Activated CD4-positive, alpha-beta T cell treated with anti-CD3 and anti-CD28 coated beads for 36 hours (primary cell): ENCODE measurements around the gene S100A5. TPM values are rescaled to one million over a fixed set of nuclear protein-coding genes. Genes with fewer than 3 reads are reported as not detected.
"Not testable (repeated sequence)": the region's sequence is repeated elsewhere in the genome, so short reads cannot be mapped to it uniquely, and the experiment has no call there.

ENCODE experiments used
- ATAC-seq: fragments of 200-7000 bp; cut with Tn5 transposase; one replicate; pipeline ENCODE4 v1.10.0; 2021; ENCODE audit warnings: mild to moderate bottlenecking, moderate library complexity
- CTCF ChIA-PET: fragments of 350-600 bp; sonication (Branson Sonifier 250); formaldehyde crosslinking; loops from one replicate; lab custom pipeline; 2021; ENCODE audit warnings: antibody characterized with exemption; lab: Charles Lee
- POLR2A ChIA-PET: fragments of 350-600 bp; sonication (Branson Sonifier 250); formaldehyde crosslinking; loops from one replicate; lab custom pipeline; 2021; ENCODE audit warnings: antibody characterized with exemption, inconsistent platforms; lab: Charles Lee
- DNase-seq: peaks from one replicate; pipeline ENCODE4 v3.0.0-alpha.2; 2020
- H3K27ac Mint-ChIP-seq: one replicate; pipeline ENCODE4 v1.8.0; 2021; ENCODE audit warnings: mixed read lengths
- H3K27me3 Mint-ChIP-seq: one replicate; pipeline ENCODE4 v1.8.0; 2021; ENCODE audit warnings: mixed read lengths
- H3K36me3 Mint-ChIP-seq: one replicate; pipeline ENCODE4 v1.8.0; 2021; ENCODE audit warnings: low read depth, mixed read lengths
- H3K4me1 Mint-ChIP-seq: one replicate; pipeline ENCODE4 v1.8.0; 2021; ENCODE audit warnings: mixed read lengths
- H3K4me3 Mint-ChIP-seq: one replicate; pipeline ENCODE4 v1.8.0; 2021; ENCODE audit warnings: mild to moderate bottlenecking, moderate library complexity, mixed read lengths
- H3K9me3 Mint-ChIP-seq: one replicate; pipeline ENCODE4 v1.8.0; 2021; ENCODE audit warnings: low read depth, mixed read lengths
- intact Hi-C, 2 experiments: fragments of 100-400 bp; cut with DNase I in 1 of 2; cut with micrococcal nuclease in 1 of 2; formaldehyde crosslinking; loops; one replicate each; pipeline versions ENCODE4 v1.14.2 to v1.15.1; 2022 to 2024; cut with DNase I, micrococcal nuclease
- total RNA-seq, 2 experiments: library from RNA; stranded (reverse); gene quantifications; one replicate each; pipeline ENCODE4 v1.2.3, GENCODE V29; 2021

The S100A5 gene
- total RNA-seq, 2 experiments from 2014 or later = 2.4 to 3.4 TPM

DNA sequence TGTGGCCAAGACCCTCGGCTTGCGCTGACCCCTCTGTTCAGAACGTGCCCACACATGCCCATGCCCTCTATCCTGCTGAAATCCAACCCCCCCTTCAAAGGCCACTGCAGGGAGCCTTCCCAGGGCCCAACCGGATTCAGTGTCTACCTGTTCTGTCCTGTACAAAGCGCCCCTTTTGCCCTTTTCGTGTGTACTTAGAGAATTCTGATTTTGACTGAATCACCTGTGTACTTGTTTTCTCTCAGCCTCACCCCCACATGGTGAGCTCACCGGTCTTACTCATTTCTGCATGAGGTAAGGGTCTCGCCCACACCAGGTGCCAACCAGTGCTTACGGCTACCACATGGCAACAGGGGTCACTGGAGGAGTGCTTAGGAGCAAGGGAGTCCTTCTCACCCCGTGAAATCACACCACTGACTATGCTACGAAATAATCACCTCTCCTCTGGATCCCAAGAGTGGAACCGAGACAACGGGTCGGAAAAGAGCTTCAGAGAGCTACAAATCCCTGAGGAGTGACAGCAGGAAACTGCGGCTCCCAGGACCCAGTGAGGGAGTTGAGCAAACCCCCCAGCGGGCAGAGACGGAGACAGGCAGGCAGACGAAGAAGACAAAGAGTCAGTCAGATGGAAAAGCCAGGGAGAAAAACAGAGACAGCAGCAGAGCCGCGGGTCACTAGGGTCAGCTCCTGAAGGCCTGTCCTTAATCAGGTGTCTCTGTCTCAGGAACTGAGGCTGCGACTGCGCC, 27.1 kb upstream of the S100A5 start:
- ATAC-seq (peak; percentile 24), DNase-seq (peak; percentile 88)
- H3K4me1 Mint-ChIP-seq = peaks cover 62% of the 10 kb centered on the region
- H3K4me3 Mint-ChIP-seq = peak overlapping the region; percentile 39
- intact Hi-C loops = loop anchor here (1.0 to 5.0 kb wide), 6 partner anchors 34 to 395 kb away; partner anchors contain the start of genes INTS3 (in 1 of the 2), SLC39A1 (in 1 of the 2) and SNAPIN (in 1 of the 2)
- no peaks in the 10 kb centered on the region for H3K27me3 Mint-ChIP-seq
- H3K27ac Mint-ChIP-seq = peak overlapping the region; percentile 83
- H3K9me3 Mint-ChIP-seq = no peaks in the 10 kb centered on the region
- CTCF ChIA-PET = interaction anchor here (0.6 to 6.3 kb wide), 24 partner anchors 13 to 405 kb away, joined by 3 to 97 read pairs (median 4); partner anchors contain the start of genes CHTOP, S100A4, S100A5 and S100A6
- no peaks in the 10 kb centered on the region for H3K36me3 Mint-ChIP-seq
- POLR2A ChIA-PET = interaction anchor here (0.7 to 1.7 kb wide), 6 partner anchors 8 to 66 kb away, joined by 3 to 5 read pairs (median 4); partner anchors contain the start of gene CHTOP

DNA sequence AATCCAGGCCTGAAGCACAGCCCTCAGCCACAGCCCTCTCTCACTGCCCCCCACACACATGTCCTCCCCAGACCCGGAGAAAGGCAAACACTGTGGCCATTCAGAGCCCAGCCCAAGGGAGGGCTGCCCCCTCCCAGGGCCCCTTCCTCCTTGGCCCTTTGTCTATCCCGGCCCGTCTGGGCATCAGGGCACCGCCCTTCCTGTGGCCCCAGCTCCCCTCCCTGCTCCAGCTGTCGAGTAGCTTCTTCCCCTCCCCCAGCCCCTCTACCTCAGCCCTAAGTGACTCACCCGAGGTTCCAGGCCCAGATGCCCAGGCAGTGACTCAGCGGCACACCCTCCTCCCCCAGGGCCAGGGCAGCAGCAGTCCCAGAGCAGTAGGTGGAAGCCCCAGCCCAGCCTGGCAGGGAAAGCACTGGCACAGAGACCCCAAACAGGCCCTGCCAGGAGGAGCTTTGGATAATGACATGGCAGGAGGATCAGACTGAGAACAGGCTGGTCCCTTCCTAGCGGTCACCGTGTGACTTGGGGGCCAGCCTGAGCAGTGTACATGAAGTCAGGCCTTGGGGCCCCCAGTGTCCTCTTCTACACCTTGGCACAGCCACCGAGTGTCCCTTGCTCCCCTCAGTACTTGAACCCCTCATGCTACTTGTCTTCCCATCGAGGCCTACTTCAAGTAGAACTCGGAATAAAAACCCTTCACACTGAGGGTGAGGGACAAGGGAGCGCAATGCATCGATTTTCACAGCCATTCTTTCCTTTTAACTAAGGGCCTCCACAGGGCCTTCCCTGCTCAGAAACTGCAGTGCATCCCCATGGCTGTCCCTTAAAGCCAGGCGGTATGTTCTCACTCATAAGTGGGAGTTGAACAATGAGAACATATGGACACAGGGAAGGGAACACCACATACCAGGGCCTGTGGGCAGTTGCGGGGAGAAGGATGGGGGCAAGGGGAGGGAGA, 26.0 kb upstream of the S100A5 start:
- H3K4me3 Mint-ChIP-seq = peak overlapping the region; percentile 71
- peaks cover 51% of the 10 kb centered on the region for H3K4me1 Mint-ChIP-seq
- intact Hi-C loops = loop anchor here (1.0 to 5.0 kb wide), 5 partner anchors 21 to 396 kb away; partner anchors contain the start of genes S100A4 (in 2 of the 2), CHTOP (in 1 of the 2), INTS3 (in 1 of the 2) and SLC39A1 (in 1 of the 2)
- H3K27me3 Mint-ChIP-seq = no peaks in the 10 kb centered on the region
- ATAC-seq (peak; percentile 84), DNase-seq (peak; percentile 95)
- ChIA-PET POLR2A (interaction anchor here (0.6 to 1.8 kb wide), 7 partner anchors 10 to 35 kb away, joined by 3 to 13 read pairs (median 5); partner anchors contain the start of genes S100A3, S100A4, S100A5 and S100A6), CTCF (interaction anchor here (0.6 to 1.9 kb wide), 12 partner anchors 16 to 325 kb away, joined by 3 to 12 read pairs (median 6); partner anchors contain the start of genes CHTOP, S100A4 and S100A6)
- H3K27ac Mint-ChIP-seq = peak overlapping the region; percentile 100
- no peaks in the 10 kb centered on the region for H3K9me3 Mint-ChIP-seq
- H3K36me3 Mint-ChIP-seq = no peaks in the 10 kb centered on the region

DNA sequence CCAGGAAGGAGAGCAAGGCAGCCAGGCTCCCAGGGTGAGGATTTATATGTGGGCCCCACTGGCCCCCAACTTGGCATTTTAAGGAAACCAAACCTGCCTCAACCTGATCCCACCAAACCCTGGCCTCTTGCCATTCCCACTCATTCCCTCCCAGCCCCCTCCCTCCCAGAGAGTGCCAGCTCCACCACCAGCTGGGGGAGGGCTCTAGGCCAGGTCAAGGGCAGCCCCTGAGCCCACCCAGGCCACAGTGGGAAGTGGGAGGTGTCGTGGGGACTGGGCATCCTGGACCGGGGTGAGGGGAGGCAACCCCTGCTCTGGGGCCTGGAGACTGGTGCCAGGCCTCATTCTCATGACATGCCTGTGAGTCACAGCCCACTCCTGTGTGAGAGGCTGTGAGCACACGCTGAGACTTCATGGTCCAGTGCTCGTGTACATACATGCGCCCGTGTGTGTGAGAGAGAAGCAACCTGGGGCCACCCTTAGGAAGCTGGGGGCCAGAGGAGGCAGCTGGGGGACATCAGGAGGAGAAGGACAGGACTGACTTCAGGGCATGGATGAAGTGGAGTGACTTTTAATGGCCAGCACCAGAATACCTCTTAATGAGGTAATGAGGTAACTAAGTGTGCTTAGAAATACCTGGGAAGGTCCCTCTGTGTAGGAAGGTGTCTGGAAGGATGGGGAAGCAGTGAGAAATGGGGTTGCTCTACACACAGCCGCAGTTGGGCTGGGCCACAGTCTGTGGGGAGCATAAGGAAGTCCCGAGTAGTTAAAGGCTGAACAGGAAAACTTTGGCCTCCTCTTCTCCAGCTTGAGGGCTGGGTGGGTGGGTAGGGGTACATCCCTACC, 25.0 kb upstream of the S100A5 start, which contains the start of gene S100A2:
S100A2 (minus strand) TSS at position 316 of the 846 bp plus-strand sequence. CDS start 1,967 bp downstream, outside the sequence.
- intact Hi-C loops = loop anchor here (1.0 to 5.0 kb wide), 5 partner anchors 20 to 397 kb away; partner anchors contain the start of genes S100A4 (in 2 of the 2), CHTOP (in 1 of the 2), INTS3 (in 1 of the 2) and SLC39A1 (in 1 of the 2)
- no peaks in the 10 kb centered on the region for H3K9me3 Mint-ChIP-seq
- peaks cover 46% of the 10 kb centered on the region for H3K4me1 Mint-ChIP-seq
- POLR2A ChIA-PET = interaction anchor here (0.6 to 1.8 kb wide), 7 partner anchors 11 to 34 kb away, joined by 3 to 13 read pairs (median 5); partner anchors contain the start of genes S100A3, S100A4, S100A5 and S100A6
- H3K27me3 Mint-ChIP-seq = no peaks in the 10 kb centered on the region
- CTCF ChIA-PET = interaction anchor here (0.6 to 1.9 kb wide), 14 partner anchors 15 to 324 kb away, joined by 3 to 12 read pairs (median 4); partner anchors contain the start of genes CHTOP, S100A4 and S100A6
- H3K27ac Mint-ChIP-seq = peak within 1 kb of the TSS; percentile 100
- H3K36me3 Mint-ChIP-seq = no peaks in the 10 kb centered on the region
- peak within 1 kb of the TSS; percentile 71 for H3K4me3 Mint-ChIP-seq
- ATAC-seq = peak; percentile 69
- peak; percentile 81 for DNase-seq

DNA sequence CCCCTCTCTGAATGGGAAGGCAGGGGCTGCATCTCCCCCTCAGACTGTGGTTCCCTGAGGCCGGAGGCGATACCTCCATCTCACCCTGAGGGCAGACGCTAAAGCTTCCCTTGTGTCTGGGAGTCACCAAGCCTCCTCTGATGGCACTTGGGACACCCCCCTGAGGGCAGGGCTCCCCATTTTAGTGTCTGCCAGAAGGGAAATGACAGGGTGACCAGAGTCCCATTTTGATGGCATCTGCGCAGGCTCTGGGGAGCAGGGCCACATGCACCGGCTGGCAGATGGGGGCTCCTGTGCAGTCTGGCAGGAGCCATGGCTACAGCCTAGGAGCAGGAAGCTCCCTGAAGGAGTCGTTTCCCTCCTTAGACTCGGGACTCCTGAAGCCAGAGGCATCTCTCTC, 23.3 kb upstream of the S100A5 start:
- DNase-seq (no peak), ATAC-seq (no peak)
- peaks cover 35% of the 10 kb centered on the region for H3K4me1 Mint-ChIP-seq
- intact Hi-C loops = no loop called here
- H3K9me3 Mint-ChIP-seq = no peaks in the 10 kb centered on the region
- ChIA-PET POLR2A (no interaction called here), CTCF (interaction anchor here (0.6 to 1.3 kb wide), 4 partner anchors 12 to 53 kb away, joined by 3 to 6 read pairs (median 4); partner anchors contain the start of gene S100A5)
- no peak overlapping the region for H3K4me3 Mint-ChIP-seq
- no peaks in the 10 kb centered on the region for H3K27me3 Mint-ChIP-seq
- no peak overlapping the region for H3K27ac Mint-ChIP-seq
- H3K36me3 Mint-ChIP-seq = no peaks in the 10 kb centered on the region

DNA sequence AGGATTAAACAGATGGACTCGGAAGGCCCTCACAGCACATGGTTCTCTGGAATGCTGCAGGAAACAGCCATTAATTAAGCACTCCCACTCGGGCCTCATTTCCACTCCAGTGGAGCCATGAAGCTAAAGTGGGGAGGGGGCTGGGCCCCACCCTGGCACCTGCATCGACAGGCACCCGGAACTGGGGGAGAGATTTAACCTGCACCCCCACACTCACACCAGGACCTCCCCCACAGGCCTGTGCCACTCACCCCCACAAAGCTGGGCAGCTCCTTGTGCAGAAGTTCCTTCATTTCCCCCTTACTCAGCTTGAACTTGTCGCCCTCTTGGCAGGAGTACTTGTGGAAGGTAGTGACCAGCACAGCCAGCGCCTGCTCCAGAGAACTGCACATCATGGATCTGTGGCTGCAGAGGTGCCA, 22.8 kb upstream of the S100A5 start:
- intact Hi-C loops = no loop called here
- Mint-ChIP-seq H3K36me3 (no peaks in the 10 kb centered on the region), H3K4me3 (no peak overlapping the region), H3K27me3 (no peaks in the 10 kb centered on the region), H3K9me3 (no peaks in the 10 kb centered on the region), H3K4me1 (peaks cover 30% of the 10 kb centered on the region), H3K27ac (no peak overlapping the region)
- ATAC-seq = no peak
- no peak for DNase-seq
- CTCF ChIA-PET = interaction anchor here (0.7 to 1.3 kb wide), 2 partner anchors 11 to 53 kb away, joined by 4 to 6 read pairs; no protein-coding TSS in a partner anchor
- POLR2A ChIA-PET = no interaction called here

DNA sequence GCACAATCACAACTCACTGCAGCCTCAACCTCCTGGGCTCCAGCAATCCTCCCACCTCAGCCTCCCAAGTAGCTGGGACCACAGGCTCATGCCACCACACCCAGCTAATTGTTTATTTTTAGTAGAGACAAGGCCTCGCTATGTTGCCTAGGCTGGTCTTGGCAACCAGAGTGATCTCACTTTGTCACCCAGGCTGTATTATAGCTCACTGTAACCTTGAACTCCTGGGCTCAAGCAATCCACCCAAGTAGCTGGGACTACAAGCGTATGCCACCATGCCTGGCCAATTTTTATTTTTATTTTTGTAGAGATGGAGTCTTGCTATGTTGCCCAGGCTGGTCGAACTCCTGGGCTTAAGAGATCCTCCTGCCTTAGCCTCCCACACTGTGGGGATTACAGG, 21.3 kb upstream of the S100A5 start:
- ChIA-PET CTCF (interaction anchor here (0.5 to 2.4 kb wide), 7 partner anchors 10 to 50 kb away, joined by 3 to 9 read pairs (median 3); partner anchors contain the start of gene S100A4), POLR2A (interaction anchor here (0.7 kb wide), 1 partner anchor 124 kb away, joined by 3 read pairs; no protein-coding TSS in a partner anchor)
- intact Hi-C loops, H3K4me3 Mint-ChIP-seq, DNase-seq, H3K27ac Mint-ChIP-seq, H3K9me3 Mint-ChIP-seq, H3K36me3 Mint-ChIP-seq, H3K27me3 Mint-ChIP-seq, ATAC-seq: not testable (repeated sequence)
- H3K4me1 Mint-ChIP-seq = peaks cover 17% of the 10 kb centered on the region

DNA sequence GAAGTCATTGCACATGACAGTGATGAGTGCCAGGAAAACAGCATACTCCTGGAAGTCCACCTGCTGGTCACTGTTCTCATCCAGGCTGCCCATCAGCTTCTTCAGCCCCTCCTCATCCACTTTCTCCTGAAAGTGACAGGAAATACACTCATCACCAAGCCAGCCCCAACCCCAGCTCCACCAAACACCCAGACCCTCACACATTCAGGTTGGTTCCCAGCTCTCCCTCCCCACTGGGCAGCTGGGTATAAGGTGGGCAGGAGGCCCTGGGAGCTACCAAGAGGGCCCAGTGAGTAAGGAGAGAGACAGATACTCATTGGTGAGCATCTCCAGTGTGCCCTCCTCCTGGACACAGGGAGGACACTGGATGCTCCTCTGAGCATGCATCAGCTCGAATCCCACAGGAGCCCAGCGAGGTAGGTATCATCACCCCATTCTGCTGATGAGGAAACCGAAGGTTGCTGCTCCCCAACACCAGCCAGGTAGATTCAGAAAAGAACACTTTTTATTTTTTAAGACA, 20.8 kb upstream of the S100A5 start:
- peaks cover 12% of the 10 kb centered on the region for H3K4me1 Mint-ChIP-seq
- no peaks in the 10 kb centered on the region for H3K27me3 Mint-ChIP-seq
- intact Hi-C loops = no loop called here
- H3K36me3 Mint-ChIP-seq = no peaks in the 10 kb centered on the region
- no peak overlapping the region for H3K4me3 Mint-ChIP-seq
- DNase-seq = no peak
- POLR2A ChIA-PET = interaction anchor here (0.7 kb wide), 1 partner anchor 124 kb away, joined by 3 read pairs; no protein-coding TSS in a partner anchor
- peak overlapping the region; percentile 55 for H3K27ac Mint-ChIP-seq
- CTCF ChIA-PET = interaction anchor here (0.9 to 2.4 kb wide), 5 partner anchors 9 to 50 kb away, joined by 3 to 9 read pairs (median 3); partner anchors contain the start of gene S100A4
- ATAC-seq = no peak
- H3K9me3 Mint-ChIP-seq = no peaks in the 10 kb centered on the region

DNA sequence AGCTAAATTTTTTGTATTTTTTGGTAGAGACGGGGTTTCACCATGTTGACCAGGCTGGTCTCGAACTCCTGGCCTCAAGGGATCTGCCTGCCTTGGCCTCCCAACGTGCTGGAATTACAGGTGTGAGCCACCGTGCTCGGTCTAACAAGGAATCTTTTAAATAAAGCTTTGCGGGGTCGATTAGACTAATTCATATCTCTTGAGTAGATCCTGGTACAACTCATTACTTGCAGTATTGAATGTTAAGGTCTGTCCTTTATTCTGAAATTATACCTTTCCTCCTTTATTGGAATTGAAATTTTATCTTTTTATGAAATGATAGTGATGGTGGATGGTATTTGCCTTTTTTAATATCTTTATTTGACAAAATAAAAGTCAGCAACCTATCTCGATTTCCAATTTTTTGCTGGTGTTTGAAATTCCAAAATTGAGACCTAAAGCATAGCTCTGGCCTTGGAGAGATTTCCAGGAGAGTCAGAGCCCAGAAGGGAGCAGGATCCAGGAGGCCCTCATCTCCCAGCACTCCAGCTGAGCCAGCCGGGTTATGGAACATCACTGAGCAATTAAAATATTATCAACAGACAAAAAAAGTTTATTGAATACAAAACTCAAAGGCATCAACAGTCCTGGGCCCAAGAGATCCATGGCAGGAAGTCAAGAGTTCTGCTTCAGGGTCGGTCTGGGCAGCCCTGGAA, 20.2 kb upstream of the S100A5 start:
- CTCF ChIA-PET = interaction anchor here (0.7 to 2.4 kb wide), 6 partner anchors 9 to 82 kb away, joined by 3 to 9 read pairs (median 4); partner anchors contain the start of gene S100A6
- Mint-ChIP-seq H3K27ac (no peak overlapping the region), H3K9me3 (no peaks in the 10 kb centered on the region), H3K4me1 (peaks cover 8% of the 10 kb centered on the region), H3K36me3 (no peaks in the 10 kb centered on the region), H3K27me3 (no peaks in the 10 kb centered on the region), H3K4me3 (no peak overlapping the region)
- intact Hi-C loops = no loop called here
- no peak for ATAC-seq
- DNase-seq = no peak
- POLR2A ChIA-PET = interaction anchor here (0.5 to 0.8 kb wide), 2 partner anchors 16 to 160 kb away, joined by 3 read pairs; no protein-coding TSS in a partner anchor

DNA sequence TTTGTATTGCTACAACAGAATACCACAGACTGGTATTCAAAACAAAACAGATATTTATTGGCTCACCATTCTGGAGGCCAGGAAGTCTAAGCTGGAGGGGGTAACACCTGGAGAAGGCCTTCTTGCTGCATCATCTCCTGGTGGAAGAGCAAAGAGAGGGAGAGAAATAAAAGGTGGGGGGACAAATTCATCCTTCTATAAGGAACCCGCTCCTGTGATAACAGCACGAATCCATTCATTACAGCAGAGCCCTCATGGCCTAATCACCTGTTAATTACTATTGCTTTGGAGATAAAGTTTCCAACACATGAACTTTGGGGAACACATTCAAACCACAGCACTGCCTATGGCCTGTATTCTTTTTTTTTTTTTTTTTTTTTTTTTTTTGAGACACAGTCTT, 19.5 kb upstream of the S100A5 start:
- CTCF ChIA-PET = interaction anchor here (0.6 to 2.4 kb wide), 5 partner anchors 24 to 83 kb away, joined by 3 to 8 read pairs (median 3); partner anchors contain the start of gene S100A6
- H3K4me1 Mint-ChIP-seq = peaks cover 1% of the 10 kb centered on the region
- ATAC-seq (no peak), DNase-seq (no peak)
- H3K27me3 Mint-ChIP-seq = no peaks in the 10 kb centered on the region
- intact Hi-C loops = no loop called here
- no peaks in the 10 kb centered on the region for H3K36me3 Mint-ChIP-seq
- POLR2A ChIA-PET = no interaction called here
- H3K9me3 Mint-ChIP-seq = no peaks in the 10 kb centered on the region
- no peak overlapping the region for H3K4me3 Mint-ChIP-seq
- no peak overlapping the region for H3K27ac Mint-ChIP-seq
